HG02884 (cell line): ENCODE results near the gene SIM1.

Source experiments
- ATAC-seq: cut with Tn5 transposase; IDR thresholded peaks from one replicate; pipeline ENCODE4 v1.9.1; 2021; ENCODE audit warnings: mild to moderate bottlenecking, moderate library complexity; ENCODE audit not compliant: unreplicated experiment

Gene SIM1

DNA sequence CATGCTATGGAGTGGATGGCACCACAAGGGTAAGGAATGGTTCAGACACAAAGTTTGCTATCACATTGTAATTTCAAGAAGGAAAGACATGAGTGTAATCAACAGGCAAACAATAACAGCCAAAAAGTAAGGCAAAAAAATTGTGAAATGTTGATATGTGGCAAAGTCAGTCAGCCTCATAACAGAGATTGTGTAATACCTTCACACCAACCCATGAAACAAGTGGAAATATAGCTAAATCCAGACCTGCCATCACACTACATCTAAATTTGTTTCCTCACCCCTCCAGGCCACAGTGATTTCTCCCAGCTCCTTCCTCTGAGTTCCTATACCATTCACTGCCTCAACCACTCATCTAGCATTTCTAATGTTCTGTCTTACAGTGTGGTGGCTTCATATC is 37.3 kb downstream of the SIM1 start:
- ATAC-seq: no peak

DNA sequence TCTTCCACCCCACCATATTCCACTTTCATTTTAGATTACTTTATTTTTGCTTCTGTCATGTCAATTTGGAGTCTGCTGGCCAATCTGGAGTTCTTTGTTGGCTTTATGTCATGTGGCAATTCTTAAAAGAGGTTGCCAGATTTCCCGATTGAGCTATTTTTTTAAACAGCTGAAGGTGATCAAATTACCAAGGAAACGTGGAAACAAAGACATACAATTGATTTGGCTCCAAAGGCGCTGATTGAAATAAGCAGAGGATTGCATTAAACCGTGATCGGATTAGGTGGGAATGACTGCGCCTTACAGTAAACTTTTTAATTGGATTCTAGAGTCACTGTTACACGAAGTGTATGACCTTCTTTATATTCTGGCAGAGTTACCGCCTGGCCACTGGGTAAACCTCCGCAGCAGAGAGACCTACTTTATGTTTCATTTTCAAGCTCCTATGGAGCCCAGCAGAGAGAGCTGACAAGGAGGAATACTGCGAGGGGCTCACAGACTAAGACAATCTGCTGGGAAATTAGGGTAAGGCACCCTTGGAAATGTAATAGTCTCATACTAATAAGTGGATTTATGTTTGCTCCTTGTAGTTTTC is 37.9 kb downstream of the SIM1 start:
- ATAC-seq: no peak

DNA sequence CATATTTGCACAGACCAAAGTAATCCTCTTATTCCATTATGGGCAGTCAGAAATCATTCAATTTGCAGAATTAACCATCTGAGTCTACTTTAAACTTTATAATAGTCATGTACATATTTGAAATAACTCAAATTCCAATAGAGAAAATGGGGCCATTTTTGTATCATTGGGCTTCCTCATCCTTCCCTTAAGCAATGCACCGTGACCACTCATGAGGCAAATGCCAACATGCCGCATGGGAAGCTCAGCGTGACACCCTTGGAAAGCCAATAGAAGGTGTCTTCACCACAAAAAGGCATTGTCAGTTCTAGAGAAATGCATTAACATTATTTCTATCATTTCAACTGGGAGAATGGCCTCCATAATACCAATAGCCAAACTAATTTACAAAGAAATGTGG is 38.5 kb downstream of the SIM1 start:
- ATAC-seq: no peak

DNA sequence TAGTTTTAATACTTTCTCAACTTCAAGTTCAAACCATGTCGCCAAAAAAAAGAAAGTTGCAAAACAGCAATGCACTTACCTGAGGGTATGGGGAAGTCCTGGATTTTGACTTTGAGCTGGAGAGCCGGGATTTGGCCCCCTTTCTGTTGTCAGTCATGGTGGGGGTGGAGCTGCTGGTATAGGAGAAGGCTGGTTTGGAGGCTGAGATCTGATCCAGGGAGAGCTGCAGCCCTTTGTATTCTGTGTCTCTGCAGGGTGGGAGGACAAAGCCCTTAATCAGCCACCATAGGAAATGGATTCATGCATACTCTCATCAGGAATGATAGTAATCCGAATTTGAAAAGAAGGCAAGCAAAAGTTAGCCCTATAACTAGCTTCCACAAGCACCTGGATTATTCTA is 44.0 kb downstream of the SIM1 start:
- no peak for ATAC-seq

DNA sequence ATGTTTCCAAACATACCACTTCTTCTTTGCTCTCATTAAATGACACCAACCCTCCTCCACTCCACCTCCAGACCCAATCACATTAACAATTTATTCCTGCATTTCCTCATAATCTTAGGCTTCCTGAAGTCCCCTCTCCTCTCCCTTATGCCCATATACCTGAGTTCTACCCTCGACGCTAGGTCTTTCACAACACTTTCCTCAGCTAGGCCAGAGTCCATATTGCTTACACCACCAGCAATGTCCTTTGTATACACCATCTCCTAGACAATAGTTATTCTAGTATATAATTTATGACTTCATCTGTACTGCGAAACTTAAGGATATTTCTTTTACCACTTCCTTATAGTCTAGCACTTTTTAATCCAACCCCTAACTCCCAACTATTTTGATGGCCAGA is 47.7 kb downstream of the SIM1 start:
- ATAC-seq: no peak

DNA sequence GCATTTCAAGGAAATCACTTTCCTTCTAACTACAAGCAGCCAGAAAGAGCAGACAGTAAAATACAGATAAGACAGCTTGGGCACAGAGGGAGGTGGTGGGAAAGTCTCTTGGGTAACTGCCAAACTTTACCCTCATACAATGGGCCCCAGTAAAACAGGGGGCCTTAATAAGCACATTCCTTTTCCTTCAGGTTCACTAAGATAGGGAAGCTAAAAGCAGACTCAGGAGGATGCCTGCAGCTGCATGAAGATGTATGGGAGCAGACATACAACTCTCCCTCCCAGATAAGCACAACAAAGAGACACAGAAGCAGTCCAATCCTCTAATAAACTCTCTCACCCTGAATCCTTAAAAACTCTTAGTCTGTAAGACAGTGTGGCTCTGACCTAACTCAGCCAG is 49.0 kb downstream of the SIM1 start:
- ATAC-seq: no peak

DNA sequence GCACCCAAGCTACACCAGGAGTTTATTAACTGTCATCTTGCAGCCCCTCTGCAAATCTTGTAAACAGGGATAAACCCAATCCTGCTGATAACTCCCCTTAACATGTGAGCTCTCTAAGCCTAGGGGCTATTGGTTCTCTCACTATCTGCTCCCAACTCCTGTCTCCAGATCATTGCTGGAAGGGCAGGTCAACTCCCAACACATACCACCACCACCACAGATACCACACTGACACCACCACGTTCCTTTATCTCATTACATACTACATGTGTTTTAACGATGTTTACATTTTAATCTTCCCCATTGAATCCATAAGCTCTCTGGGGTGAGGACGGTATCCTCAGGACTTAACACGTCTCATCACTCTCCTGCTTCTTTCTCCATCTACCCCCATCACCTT is 51.8 kb downstream of the SIM1 start:
- ATAC-seq: no peak

DNA sequence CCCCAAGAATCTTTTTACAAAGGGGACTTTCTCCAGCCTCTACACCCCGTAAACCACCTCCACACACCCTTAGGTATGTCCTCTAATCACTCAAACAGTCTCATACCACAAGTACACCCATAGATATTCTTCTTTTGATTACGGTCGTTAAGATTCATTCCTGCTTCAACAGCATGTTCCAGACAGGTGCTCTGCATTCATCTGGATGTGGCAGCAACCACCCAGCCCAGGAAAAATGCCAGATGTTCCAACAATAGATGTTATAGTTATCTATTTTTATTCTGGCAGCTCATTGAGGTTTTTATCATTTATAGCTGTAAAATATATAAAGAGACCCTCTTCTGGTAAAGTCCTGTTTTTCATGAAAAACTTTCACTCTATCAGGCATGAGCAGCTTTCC is 60.7 kb downstream of the SIM1 start:
- no peak for ATAC-seq

DNA sequence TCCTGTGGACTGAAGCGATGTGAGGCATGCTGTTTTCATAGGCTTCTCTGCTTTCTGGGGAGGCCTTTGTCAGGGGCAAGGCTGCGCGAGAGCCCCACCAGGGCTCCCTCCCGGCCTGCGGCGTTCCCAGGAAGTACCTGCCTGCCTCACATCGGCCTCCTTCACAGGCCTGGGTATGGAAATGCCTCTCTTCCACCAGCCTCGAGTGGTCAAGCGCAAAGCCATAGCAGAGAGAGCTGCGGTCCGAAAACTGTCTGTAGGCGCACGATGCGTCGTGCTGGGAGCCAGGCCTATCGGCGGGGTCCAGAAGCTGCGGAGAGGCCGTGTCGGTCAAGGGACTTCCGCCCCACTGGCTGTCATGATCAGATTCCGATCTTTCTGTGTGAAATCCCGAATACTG is 71.2 kb downstream of the SIM1 start:
- no peak for ATAC-seq

DNA sequence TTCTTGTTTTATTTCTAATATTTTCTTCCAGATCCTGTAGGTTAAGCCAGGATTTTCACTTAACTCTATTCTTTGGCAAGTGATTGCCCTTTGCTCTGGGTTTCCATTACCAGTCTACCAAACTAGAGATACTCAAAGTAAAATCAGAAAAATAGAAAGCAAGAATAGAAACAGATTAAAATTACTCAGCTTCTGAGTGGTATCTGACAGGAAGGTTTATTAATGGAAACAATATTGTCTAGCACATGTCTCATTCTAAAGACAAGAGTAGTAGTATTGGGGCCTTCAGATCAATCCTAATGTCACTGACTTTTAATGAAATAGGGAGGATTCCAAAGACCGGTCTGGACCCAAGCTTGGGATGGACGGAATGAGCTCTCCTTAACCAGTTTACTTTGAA is 72.3 kb downstream of the SIM1 start:
- no peak for ATAC-seq

DNA sequence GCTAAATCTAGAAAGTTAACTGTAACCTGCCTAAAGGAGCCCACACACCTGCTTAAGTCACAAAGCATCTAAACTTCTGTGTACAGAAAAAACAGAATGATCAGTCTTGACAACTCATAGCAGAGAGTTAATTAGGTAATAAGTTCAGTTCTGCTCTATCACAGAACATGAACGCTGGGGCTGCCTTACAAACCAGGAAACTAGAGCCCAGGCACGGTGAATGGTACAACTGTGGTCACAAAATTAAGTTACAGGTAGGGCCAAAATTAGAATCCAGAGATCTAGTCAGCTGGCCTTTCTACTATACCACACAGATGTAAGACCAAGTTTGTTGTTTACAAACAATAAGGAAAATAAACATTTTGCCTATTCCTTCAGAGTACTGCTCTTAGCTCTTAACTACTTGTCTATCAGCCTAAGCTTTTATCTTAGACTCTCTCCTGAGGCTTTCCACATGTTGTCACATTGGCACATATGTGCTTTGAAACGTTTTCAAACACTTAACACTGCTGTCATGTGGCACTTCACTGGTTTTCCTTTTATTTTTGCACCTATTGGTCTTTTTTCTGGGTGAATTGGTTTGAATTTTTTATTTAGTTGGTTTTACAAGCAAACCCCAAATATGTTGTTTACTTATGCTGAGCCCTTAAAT is 75.7 kb downstream of the SIM1 start:
- ATAC-seq: no peak

DNA sequence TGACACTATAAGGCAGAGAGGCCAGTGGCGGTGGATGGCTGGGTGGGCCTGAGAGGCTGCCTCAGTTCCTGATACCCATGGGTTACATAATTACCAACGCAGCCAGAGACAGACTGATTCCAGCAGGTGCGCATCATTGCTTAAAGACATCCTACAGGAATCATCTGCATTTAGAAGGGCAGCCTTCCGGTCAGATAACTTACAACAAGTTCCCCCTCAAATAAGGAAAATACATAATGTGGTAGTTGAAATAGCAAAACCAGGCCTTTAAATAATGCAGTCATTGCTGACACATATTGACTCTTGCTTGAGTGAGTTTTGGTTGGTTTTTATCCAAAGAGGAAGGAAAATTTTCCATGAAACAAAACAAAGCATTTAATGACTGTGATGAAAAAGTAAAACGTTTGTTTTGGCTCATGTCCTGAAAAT is 81.9 kb downstream of the SIM1 start:
- ATAC-seq: no peak

DNA sequence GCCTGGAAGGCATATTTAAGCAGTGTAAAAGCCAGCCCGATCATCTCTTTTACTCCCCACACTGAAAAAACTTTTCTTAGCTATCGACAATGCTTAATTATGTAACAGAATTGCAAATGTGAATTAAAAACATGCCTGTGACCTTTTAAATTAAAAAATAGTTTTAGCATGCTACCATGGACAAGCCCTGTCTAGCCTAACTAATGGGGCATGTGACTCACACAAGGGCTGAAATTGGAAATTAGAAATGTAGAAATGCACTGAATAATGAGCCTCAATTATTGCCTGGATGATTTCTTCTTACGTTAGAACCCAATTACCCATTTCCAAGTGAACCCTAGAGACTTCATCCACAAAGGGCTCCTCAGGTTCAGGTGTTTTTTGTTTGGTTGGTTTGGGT is 82.7 kb downstream of the SIM1 start:
- no peak for ATAC-seq

DNA sequence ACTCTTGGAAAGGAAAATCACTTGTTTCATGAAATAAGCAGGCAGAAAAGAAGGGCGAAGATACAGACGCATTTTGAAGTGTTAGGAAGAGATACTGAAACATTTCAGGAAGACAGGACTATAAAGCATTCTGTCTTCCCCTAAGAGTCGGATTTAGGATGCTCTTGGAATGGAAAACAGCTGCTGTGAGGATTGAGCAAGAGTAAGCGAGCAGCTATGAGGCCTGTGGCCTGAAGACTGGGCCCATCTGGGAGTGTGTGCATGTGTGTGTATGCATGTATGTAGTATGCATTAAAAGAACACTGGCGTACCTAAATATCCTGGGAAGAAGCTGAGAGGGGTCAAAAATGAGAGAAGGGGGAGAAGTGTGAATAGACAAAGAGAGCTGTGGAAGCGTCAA is 83.6 kb downstream of the SIM1 start:
- ATAC-seq: no peak

DNA sequence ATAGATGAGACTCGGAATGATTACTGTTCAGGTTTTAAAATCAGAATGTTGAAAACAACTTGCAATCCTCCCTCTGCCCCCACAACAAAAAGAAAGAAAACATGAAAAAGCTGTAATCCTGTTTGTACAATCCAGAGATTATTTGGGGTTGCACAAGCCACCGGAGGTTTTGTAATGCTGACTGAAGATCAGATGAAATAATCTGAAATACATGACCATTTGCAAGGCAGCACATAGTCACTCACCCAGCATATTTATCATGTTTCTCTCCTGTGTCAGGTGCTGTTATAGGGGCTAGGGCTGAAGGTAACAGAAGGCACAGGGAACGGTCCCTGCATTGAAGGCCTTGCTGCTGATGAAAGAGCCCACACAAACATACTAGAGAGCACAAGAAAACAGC is 85.3 kb downstream of the SIM1 start:
- ATAC-seq: no peak

DNA sequence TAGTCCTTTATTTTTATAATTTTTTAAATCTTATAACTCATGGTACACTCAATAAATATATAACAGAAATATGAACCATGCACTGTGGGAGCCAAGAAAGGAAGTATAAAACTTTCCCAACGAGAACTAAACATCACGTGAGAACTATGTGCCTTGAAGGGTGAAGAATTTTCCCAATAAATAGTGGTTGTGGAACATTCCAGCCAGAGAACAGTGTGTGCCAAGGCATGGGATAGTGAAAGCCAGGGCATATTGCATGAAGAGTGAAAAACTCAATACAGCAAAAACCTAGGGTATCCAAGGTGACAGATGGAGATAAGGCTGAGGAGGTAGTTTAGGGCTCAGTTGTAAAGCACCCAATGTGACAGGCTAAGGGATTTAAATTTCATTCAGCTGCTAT is 86.1 kb downstream of the SIM1 start:
- no peak for ATAC-seq

DNA sequence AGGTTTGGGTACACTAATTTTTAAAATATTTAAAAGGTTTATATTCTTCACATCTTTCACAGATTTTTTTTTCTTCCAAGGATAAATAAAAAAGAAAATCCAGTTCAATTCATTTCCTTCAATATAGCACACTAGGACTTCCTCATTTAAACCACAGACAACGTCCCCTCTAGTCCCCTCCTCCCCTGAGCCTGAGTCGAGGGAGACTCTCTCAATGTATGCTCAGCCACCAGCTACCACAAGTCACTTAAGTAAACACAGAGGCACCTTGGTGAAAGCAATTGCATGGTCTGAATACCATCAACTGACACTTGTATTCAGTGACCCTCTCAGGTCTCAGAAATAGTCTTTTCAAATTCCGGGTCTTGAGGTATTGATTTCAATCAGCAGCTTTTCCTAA is 88.6 kb downstream of the SIM1 start:
- ATAC-seq: no peak

DNA sequence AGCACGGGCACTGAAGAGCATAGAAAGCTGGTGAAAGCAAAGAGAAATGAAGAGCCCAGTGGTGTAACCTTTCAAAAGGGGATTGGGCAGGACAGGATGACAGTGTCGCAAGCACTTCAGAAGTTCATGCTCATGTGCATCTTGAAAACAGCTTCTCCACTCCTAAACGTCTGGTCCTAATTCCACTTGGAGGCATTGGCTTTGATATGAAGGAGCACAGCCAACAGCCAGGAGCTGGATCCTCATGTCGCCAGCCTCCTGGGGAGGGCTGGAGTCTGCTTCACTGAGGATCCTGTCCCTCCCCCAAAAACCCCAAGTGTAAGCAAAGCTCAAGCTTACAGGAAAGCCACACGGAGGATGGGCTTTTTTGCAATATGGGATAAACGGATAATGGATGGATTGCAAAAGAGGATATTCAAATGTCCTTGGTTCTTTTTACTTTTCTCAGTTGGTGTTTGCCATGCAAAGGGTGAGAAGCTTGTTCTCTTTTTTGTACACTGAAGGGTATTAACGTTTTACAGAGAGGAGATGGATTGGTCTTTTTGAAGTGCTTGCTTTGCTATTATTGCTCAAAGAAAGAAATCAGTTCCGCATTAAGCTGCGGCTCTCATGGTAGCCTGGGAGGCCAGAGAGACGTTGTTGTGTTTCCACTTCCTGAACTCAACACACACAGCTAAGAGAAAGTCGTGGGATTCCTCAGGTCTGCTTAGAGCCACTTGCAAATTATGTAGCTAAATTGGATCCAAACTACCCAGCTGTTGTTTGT is 92.2 kb downstream of the SIM1 start:
- no peak for ATAC-seq

DNA sequence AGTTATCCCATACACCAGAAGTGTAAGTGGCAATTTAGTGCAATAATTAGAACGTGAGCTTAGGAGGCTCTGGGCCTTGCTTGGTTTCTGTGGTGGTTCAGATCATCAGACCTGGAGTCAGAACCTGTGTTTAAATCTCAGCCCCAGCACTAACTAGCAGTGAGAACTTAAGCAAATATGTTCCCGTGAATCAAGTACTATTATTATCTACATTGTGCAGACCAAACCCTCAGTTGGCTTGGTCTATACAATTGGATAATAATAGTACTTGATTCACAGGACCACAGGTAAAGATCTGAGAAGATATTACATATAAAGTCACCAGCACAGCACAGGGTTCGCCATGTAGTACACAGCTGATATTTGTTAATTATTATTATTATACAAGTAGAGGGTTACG is 93.1 kb downstream of the SIM1 start:
- no peak for ATAC-seq

DNA sequence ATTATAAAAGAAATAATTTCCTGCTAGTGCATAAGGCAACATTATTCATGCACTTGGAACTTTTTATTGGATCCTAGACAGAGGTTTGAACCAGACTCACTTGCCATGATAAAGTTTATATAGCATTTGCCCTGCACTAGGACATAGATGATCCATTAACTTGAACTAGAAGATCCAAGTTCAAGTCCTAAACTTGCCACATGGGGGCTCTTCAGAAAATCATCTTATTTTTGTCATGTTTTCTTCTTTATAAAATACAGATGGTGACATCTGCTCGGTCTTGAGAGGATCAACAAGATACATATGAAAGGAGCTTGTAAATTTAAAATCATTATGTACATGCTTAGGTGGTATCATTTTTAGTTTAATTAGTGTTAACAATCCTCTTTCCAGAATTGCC is 94.5 kb downstream of the SIM1 start:
- no peak for ATAC-seq

DNA sequence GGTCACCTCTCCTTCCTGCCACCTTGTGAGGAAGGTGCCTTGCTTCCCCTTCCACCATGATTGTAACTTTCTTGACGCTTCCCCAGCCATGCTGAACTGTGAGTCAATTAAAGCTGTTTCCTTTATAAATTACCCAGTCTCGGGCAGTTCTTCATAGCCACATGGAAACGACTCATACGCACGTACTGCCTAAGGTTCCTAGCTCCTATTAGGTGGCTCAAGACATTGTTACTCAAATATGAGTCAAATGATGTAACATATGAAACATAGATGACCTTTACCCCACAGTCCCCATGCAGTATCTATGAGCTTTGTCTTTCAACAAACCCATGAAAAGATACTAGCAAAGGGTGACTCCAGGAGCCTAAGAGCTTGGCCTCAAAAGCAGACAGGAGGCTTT is 98.3 kb downstream of the SIM1 start:
- no peak for ATAC-seq

DNA sequence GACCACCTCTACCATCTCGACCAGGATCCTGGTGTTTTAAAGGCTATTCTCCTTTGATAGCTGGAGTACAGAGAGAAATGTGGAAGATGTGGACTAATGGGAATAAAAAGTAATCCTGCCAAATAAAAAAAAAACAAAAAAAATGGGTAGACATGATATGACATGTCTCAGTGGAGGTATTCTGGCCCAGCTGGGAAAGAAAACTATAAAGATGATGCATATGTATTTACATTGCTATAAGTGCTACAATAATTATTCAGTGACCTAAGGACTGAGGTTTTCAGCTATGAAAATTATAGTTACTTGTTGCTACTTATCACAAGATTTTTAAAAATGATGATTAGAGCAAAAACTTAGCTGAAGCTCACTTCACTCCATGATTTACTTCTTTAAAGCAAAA is 101.1 kb downstream of the SIM1 start:
- ATAC-seq: no peak
